Measurements from ENCODE around the gene MICAL3.

The MICAL3 gene

GRCh38 chr22:17916226-17916889 is 108.0 kb downstream of the MICAL3 start:
- peaks cover 3% of the 10 kb centered on the region; the same call in 1 of the 2 replicates for H3K79me2 ChIP-seq (ENCODE audit: insufficient read depth, low read length)
- H3K9me2 ChIP-seq (ENCODE audit: low read depth, low read length), result no peaks in the 10 kb centered on the region
- H3K9me3 ChIP-seq (ENCODE audit: low read length), result no peaks in the 10 kb centered on the region
- no peaks in the 10 kb centered on the region for H3K27me3 ChIP-seq (ENCODE audit: insufficient read depth, low read length)
- H3K9ac ChIP-seq (ENCODE audit: low read length), result no peak overlapping the region
- no peak for TF ChIP-seq CTCF (IDR thresholded peaks at IDR 0.05; ENCODE audit: low read length)
- no peak for TF ChIP-seq EZH2 (IDR thresholded peaks at IDR 0.05; ENCODE audit: borderline replicate concordance, low read length)
- no peak overlapping the region for H2AFZ ChIP-seq (ENCODE audit: low read length)
- H3K36me3 ChIP-seq (ENCODE audit: insufficient read depth, low read length), result peaks cover 3% of the 10 kb centered on the region; the same call in 1 of the 2 replicates
- H3F3A ChIP-seq (ENCODE audit: insufficient read depth, low read length), result no peaks in the 10 kb centered on the region
- H3K4me3 ChIP-seq (ENCODE audit: low read depth, low read length, poor library complexity, severe bottlenecking), result no peak overlapping the region
- H3K27ac ChIP-seq (ENCODE audit: low read depth, low read length, poor library complexity, severe bottlenecking), result no peak overlapping the region
- H3K4me1 ChIP-seq (ENCODE audit: insufficient read depth, low read length, severe bottlenecking), result peaks cover 11% of the 10 kb centered on the region
- no peak overlapping the region for H3K4me2 ChIP-seq (ENCODE audit: low read length)
- H4K20me1 ChIP-seq (ENCODE audit: insufficient read depth, low read length), result no peaks in the 10 kb centered on the region

- H3K79me2 ChIP-seq (ENCODE audit: insufficient read depth, low read length), result peaks cover 3% of the 10 kb centered on the region; the same call in 1 of the 2 replicates
- no peaks in the 10 kb centered on the region for H4K20me1 ChIP-seq (ENCODE audit: insufficient read depth, low read length)
- H3K9ac ChIP-seq (ENCODE audit: low read length), result no peak overlapping the region
Observed at GRCh38 chr22:17915676-17916075, 108.7 kb downstream of the MICAL3 start.

GRCh38 chr22:17915188-17915587 is 109.2 kb downstream of the MICAL3 start:
- Histone ChIP-seq H4K20me1 (ENCODE audit: insufficient read depth, low read length) (no peaks in the 10 kb centered on the region), H3K27me3 (ENCODE audit: insufficient read depth, low read length) (no peaks in the 10 kb centered on the region), H3K79me2 (ENCODE audit: insufficient read depth, low read length) (peaks cover 3% of the 10 kb centered on the region; the same call in 1 of the 2 replicates)

More at GRCh38 chr22:17915676-17916075, 108.7 kb downstream of the MICAL3 start:
- H3K27me3 ChIP-seq (ENCODE audit: insufficient read depth, low read length), result no peaks in the 10 kb centered on the region
- H3K4me1 ChIP-seq (ENCODE audit: insufficient read depth, low read length, severe bottlenecking), result peaks cover 11% of the 10 kb centered on the region
- no peak overlapping the region for H2AFZ ChIP-seq (ENCODE audit: low read length)
- H3F3A ChIP-seq (ENCODE audit: insufficient read depth, low read length), result no peaks in the 10 kb centered on the region
- H3K4me2 ChIP-seq (ENCODE audit: low read length), result no peak overlapping the region
- TF ChIP-seq CTCF (IDR thresholded peaks at IDR 0.05; ENCODE audit: low read length), result no peak
- no peak for TF ChIP-seq EZH2 (IDR thresholded peaks at IDR 0.05; ENCODE audit: borderline replicate concordance, low read length)
- no peaks in the 10 kb centered on the region for H3K9me3 ChIP-seq (ENCODE audit: low read length)
- H3K27ac ChIP-seq (ENCODE audit: low read depth, low read length, poor library complexity, severe bottlenecking), result no peak overlapping the region
- no peaks in the 10 kb centered on the region for H3K9me2 ChIP-seq (ENCODE audit: low read depth, low read length)
- H3K4me3 ChIP-seq (ENCODE audit: low read depth, low read length, poor library complexity, severe bottlenecking), result no peak overlapping the region
- peaks cover 3% of the 10 kb centered on the region; the same call in 1 of the 2 replicates for H3K36me3 ChIP-seq (ENCODE audit: insufficient read depth, low read length)

More at GRCh38 chr22:17915188-17915587, 109.2 kb downstream of the MICAL3 start:
- H3K9me2 ChIP-seq (ENCODE audit: low read depth, low read length), result no peaks in the 10 kb centered on the region
- no peak overlapping the region for H3K4me2 ChIP-seq (ENCODE audit: low read length)
- H3K4me1 ChIP-seq (ENCODE audit: insufficient read depth, low read length, severe bottlenecking), result peaks cover 11% of the 10 kb centered on the region
- H2AFZ ChIP-seq (ENCODE audit: low read length), result no peak overlapping the region
- H3K9ac ChIP-seq (ENCODE audit: low read length), result no peak overlapping the region
- no peaks in the 10 kb centered on the region for H3F3A ChIP-seq (ENCODE audit: insufficient read depth, low read length)
- TF ChIP-seq CTCF (IDR thresholded peaks at IDR 0.05; ENCODE audit: low read length) (no peak), EZH2 (IDR thresholded peaks at IDR 0.05; ENCODE audit: borderline replicate concordance, low read length) (no peak)
- no peaks in the 10 kb centered on the region for H3K9me3 ChIP-seq (ENCODE audit: low read length)
- H3K27ac ChIP-seq (ENCODE audit: low read depth, low read length, poor library complexity, severe bottlenecking), result no peak overlapping the region
- H3K4me3 ChIP-seq (ENCODE audit: low read depth, low read length, poor library complexity, severe bottlenecking), result no peak overlapping the region
- H3K36me3 ChIP-seq (ENCODE audit: insufficient read depth, low read length), result peaks cover 3% of the 10 kb centered on the region; the same call in 1 of the 2 replicates
